Parathyroid adenoma (tissue), 2 donors: ENCODE measurements around the gene FAM83G.

Experiments
- H2AFZ ChIP-seq: fragments of 300-600 bp; sonication (generic); one replicate; pipeline ENCODE4 v1.7.0; 2017; ENCODE audit warnings: antibody characterized with exemption, mild to moderate bottlenecking
- H3K27ac ChIP-seq: fragments of 300-600 bp; sonication (generic); one replicate; pipeline ENCODE4 v1.7.0; 2017
- H3K27me3 ChIP-seq: fragments of 300-600 bp; sonication (generic); one replicate; pipeline ENCODE4 v1.7.0; 2017; ENCODE audit warnings: low read length; ENCODE audit not compliant: control insufficient read depth, insufficient read depth
- H3K36me3 ChIP-seq: fragments of 300-600 bp; sonication (generic); one replicate; pipeline ENCODE4 v1.7.0; 2017; ENCODE audit warnings: low read length; ENCODE audit not compliant: control insufficient read depth, insufficient read depth
- H3K4me1 ChIP-seq: fragments of 300-600 bp; sonication (generic); one replicate; pipeline ENCODE4 v1.7.0; 2017; ENCODE audit warnings: control low read depth
- H3K4me2 ChIP-seq: fragments of 300-600 bp; sonication (generic); one replicate; pipeline ENCODE4 v1.7.0; 2017; ENCODE audit warnings: low read length
- H3K4me3 ChIP-seq: fragments of 300-600 bp; sonication (generic); one replicate; pipeline ENCODE4 v1.7.0; 2017; ENCODE audit warnings: low read depth, low read length
- H3K79me2 ChIP-seq: fragments of 300-600 bp; sonication (generic); one replicate; pipeline ENCODE4 v1.7.0; 2017; ENCODE audit warnings: control low read depth
- H3K9ac ChIP-seq: fragments of 300-600 bp; sonication (generic); one replicate; pipeline ENCODE4 v1.7.0; 2017; ENCODE audit warnings: mild to moderate bottlenecking
- H3K9me3 ChIP-seq: fragments of 300-600 bp; sonication (generic); one replicate; pipeline ENCODE4 v1.7.0; 2017; ENCODE audit warnings: low read length; ENCODE audit not compliant: control insufficient read depth
- CTCF ChIP-seq: fragments of 300-600 bp; sonication (generic); IDR thresholded peaks from one replicate; pipeline ENCODE4 v1.7.0; 2017; ENCODE audit warnings: antibody characterized with exemption, mild to moderate bottlenecking
- donor health status: primary hyperparathyroidism.

The FAM83G gene

GRCh38 chr17:19011581-19011980 is 7.0 kb upstream of the FAM83G start:
- H3K4me2 ChIP-seq: no peak overlapping the region
- H3K27ac ChIP-seq: no peak overlapping the region
- H3K36me3 ChIP-seq: no peaks in the 10 kb centered on the region
- no peak overlapping the region for H3K9ac ChIP-seq
- no peaks in the 10 kb centered on the region for H3K27me3 ChIP-seq
- H3K9me3 ChIP-seq: no peaks in the 10 kb centered on the region
- H3K4me3 ChIP-seq: no peak overlapping the region
- peak overlapping the region; percentile 72 for H2AFZ ChIP-seq
- H3K79me2 ChIP-seq: no peaks in the 10 kb centered on the region
- TF ChIP-seq CTCF: no peak
- H3K4me1 ChIP-seq: peaks cover 10% of the 10 kb centered on the region

GRCh38 chr17:19010729-19011505 is 6.4 kb upstream of the FAM83G start:
- Histone ChIP-seq H3K9ac (no peak overlapping the region), H3K27me3 (no peaks in the 10 kb centered on the region), H3K27ac (peak overlapping the region; percentile 44), H3K9me3 (no peaks in the 10 kb centered on the region), H3K79me2 (no peaks in the 10 kb centered on the region), H3K4me3 (no peak overlapping the region), H3K4me1 (peaks cover 10% of the 10 kb centered on the region), H3K4me2 (no peak overlapping the region), H2AFZ (peak overlapping the region; percentile 72), H3K36me3 (no peaks in the 10 kb centered on the region)
- no peak for TF ChIP-seq CTCF

GRCh38 chr17:19009970-19010369 is 5.4 kb upstream of the FAM83G start:
- no peaks in the 10 kb centered on the region for H3K36me3 ChIP-seq
- no peak overlapping the region for H3K4me3 ChIP-seq
- no peaks in the 10 kb centered on the region for H3K27me3 ChIP-seq
- no peak overlapping the region for H2AFZ ChIP-seq
- H3K79me2 ChIP-seq: no peaks in the 10 kb centered on the region
- no peak overlapping the region for H3K4me2 ChIP-seq
- H3K4me1 ChIP-seq: peaks cover 10% of the 10 kb centered on the region
- no peak overlapping the region for H3K27ac ChIP-seq
- H3K9me3 ChIP-seq: no peaks in the 10 kb centered on the region
- TF ChIP-seq CTCF: no peak
- no peak overlapping the region for H3K9ac ChIP-seq

GRCh38 chr17:19006698-19007097 is 2.1 kb upstream of the FAM83G start:
- H3K9ac ChIP-seq: no peak overlapping the region
- H2AFZ ChIP-seq: no peak overlapping the region

More at GRCh38 chr17:19006698-19007097, 2.1 kb upstream of the FAM83G start:
- Histone ChIP-seq H3K9me3 (no peaks in the 10 kb centered on the region), H3K36me3 (no peaks in the 10 kb centered on the region), H3K4me3 (no peak overlapping the region), H3K27ac (no peak overlapping the region), H3K4me1 (peaks cover 11% of the 10 kb centered on the region), H3K79me2 (no peaks in the 10 kb centered on the region), H3K27me3 (no peaks in the 10 kb centered on the region), H3K4me2 (no peak overlapping the region)
- no peak for TF ChIP-seq CTCF
